Measurements from ENCODE around the gene NFILZ. TPM values are rescaled to one million over a fixed set of nuclear protein-coding genes. Genes with fewer than 3 reads are reported as not detected.

Gene NFILZ
- total RNA-seq, 1 experiment from 2014 or later = not detected

GRCh38 chr19:8641221-8641907, 10.9 kb downstream of the NFILZ start:
- TF ChIP-seq EZH2phosphoT487 (IDR thresholded peaks at IDR 0.05; ENCODE audit: borderline replicate concordance, low read length) (no peak), EZH2 (IDR thresholded peaks at IDR 0.05; ENCODE audit: low read length, unreplicated experiment) (no peak), CTCF (conservative IDR thresholded peaks at IDR 0.05; ENCODE audit: low read depth, low read length) (no peak)
- Histone ChIP-seq H3F3A (ENCODE audit: low read length, unreplicated experiment) (no peaks in the 10 kb centered on the region), H3K36me3 (ENCODE audit: low read depth, low read length) (no peaks in the 10 kb centered on the region), H3K4me1 (ENCODE audit: insufficient read depth, low read length) (peaks cover 8% of the 10 kb centered on the region), H3K9ac (ENCODE audit: low read length) (no peak overlapping the region), H3K9me2 (replicated peaks; ENCODE audit: low read length) (no peaks in the 10 kb centered on the region), H3K9me3 (ENCODE audit: low read length) (no peaks in the 10 kb centered on the region; the same call in 1 of the 2 replicates), H3K27ac (ENCODE audit: low read length) (no peak overlapping the region), H3K4me3 (ENCODE audit: low read length) (no peak overlapping the region), H2AFZ (ENCODE audit: low read length) (no peak overlapping the region), H3K4me2 (ENCODE audit: low read length) (no peak overlapping the region), H4K20me1 (ENCODE audit: low read length) (no peaks in the 10 kb centered on the region), H3K79me2 (ENCODE audit: low read length) (no peaks in the 10 kb centered on the region), H3K27me3 (ENCODE audit: low read length) (0 out of 2 replicates have a peak, but pooled peaks cover 3% of the 10 kb centered on the region)
- ATAC-seq (no peak), DNase-seq (no peak)
- CTCF ChIA-PET = interaction anchor here (0.6 to 1.0 kb wide), 4 partner anchors 26 to 522 kb away, joined by 3 to 10 read pairs (median 4); no protein-coding TSS in a partner anchor
- no TSS peak for BruUV-seq (replicated peaks)
- POLR2A ChIA-PET (ENCODE audit: unreplicated experiment) = no interaction called here
- intact Hi-C loops (cut with micrococcal nuclease) = no loop called here

DNA sequence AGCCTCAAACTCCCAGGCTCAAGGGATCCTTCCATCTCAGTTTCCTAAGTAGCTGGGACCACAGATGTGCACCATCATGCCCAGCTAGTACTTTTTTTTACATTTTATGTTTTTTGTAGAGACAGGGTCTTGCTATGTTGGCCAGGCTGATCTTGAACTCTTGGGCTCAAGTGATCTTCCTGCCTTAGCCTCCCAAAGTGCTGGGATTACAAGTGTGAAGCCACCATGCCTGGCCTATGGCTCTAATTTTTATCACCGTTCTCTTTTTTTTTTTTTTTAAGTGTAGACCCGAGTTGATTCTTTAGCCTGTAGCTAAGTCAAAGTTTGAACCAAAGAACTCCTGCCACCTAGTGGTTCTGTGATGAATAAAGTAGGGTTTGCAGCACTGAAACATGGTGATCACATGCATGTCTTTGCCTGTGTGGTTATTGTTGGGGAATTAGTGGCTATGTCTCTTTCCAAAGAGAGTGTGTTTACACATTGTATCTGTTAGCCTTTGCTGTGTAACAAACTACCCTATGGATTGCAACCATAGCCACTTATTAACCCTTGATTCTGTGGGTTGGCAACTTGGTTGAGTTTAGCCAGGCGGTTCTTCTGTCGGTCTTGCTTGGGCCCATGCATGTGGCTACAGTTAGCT, 11.6 kb downstream of the NFILZ start:
- Histone ChIP-seq H3K4me3 (ENCODE audit: low read length) (no peak overlapping the region), H3K27ac (ENCODE audit: low read length) (no peak overlapping the region), H3F3A (ENCODE audit: low read length, unreplicated experiment) (no peaks in the 10 kb centered on the region), H3K36me3 (ENCODE audit: low read depth, low read length) (no peaks in the 10 kb centered on the region), H3K4me2 (ENCODE audit: low read length) (no peak overlapping the region), H3K9me2 (replicated peaks; ENCODE audit: low read length) (no peaks in the 10 kb centered on the region), H3K9ac (ENCODE audit: low read length) (no peak overlapping the region), H4K20me1 (ENCODE audit: low read length) (no peaks in the 10 kb centered on the region), H3K9me3 (ENCODE audit: low read length) (no peaks in the 10 kb centered on the region; the same call in 1 of the 2 replicates), H3K4me1 (ENCODE audit: insufficient read depth, low read length) (peaks cover 8% of the 10 kb centered on the region), H3K27me3 (ENCODE audit: low read length) (0 out of 2 replicates have a peak, but pooled peaks cover 7% of the 10 kb centered on the region), H3K79me2 (ENCODE audit: low read length) (no peaks in the 10 kb centered on the region), H2AFZ (ENCODE audit: low read length) (no peak overlapping the region)
- ATAC-seq (peak; percentile 40; the same call in 1 of the 2 replicates), DNase-seq (peak; percentile 70)
- POLR2A ChIA-PET (ENCODE audit: unreplicated experiment) = no interaction called here
- intact Hi-C loops (cut with micrococcal nuclease) = loop anchor here (2.0 kb wide), 1 partner anchor 59 kb away; no protein-coding TSS in a partner anchor
- CTCF ChIA-PET = interaction anchor here (0.6 to 1.0 kb wide), 7 partner anchors 12 to 919 kb away, joined by 4 to 11 read pairs (median 5); no protein-coding TSS in a partner anchor
- BruUV-seq (replicated peaks) = no TSS peak
- TF ChIP-seq CTCF (conservative IDR thresholded peaks at IDR 0.05; ENCODE audit: low read depth, low read length) (peak; percentile 71), EZH2 (IDR thresholded peaks at IDR 0.05; ENCODE audit: low read length, unreplicated experiment) (no peak)

All from PC-3 (cell line).